ENCODE measurements around the gene ST6GALNAC2.

- no peak for TF ChIP-seq CTCF (IDR thresholded peaks at IDR 0.05)
- TF ChIP-seq POLR2A (IDR thresholded peaks at IDR 0.05) = no peak
Measured at GRCh38 chr17:76542984-76543383, 42.7 kb downstream of the ST6GALNAC2 start.
